ENCODE measurements around the gene PTPRN2. TPM values are rescaled to one million over a fixed set of nuclear protein-coding genes. Genes with fewer than 3 reads are reported as not detected.
"Not testable (repeated sequence)": the region's sequence is repeated elsewhere in the genome, so short reads cannot be mapped to it uniquely, and the experiment has no call there.

The PTPRN2 gene
- total RNA-seq, 4 donors from 2014 or later: 6.6 to 10.7 (median 8.2) TPM

GRCh38 chr7:158256091-158256816 lies 331.4 kb downstream of the PTPRN2 start:
- H3K9me3 ChIP-seq: peaks cover 0 to 12% (median 0%) of the 10 kb centered on the region in 4 donors
- TF ChIP-seq POLR2A (IDR thresholded peaks at IDR 0.05) (no peak), CTCF (IDR thresholded peaks at IDR 0.05) (no peak), EP300 (IDR thresholded peaks at IDR 0.05) (no peak)
- H3K27me3 ChIP-seq: no peaks in the 10 kb centered on the region
- no peak overlapping the region for H3K27ac ChIP-seq
- 88 to 93% methylated on average over 19 of the region's 19 CpGs for WGBS, 2 donors
- H3K4me3 ChIP-seq: no peak overlapping the region
- DNase-seq (ENCODE audit: low spot score in 2 of 2): no peak
- no peaks in the 10 kb centered on the region for H3K4me1 ChIP-seq
- no peaks in the 10 kb centered on the region for H3K36me3 ChIP-seq

GRCh38 chr7:158255558-158255957 lies 332.1 kb downstream of the PTPRN2 start:
- H3K9me3 ChIP-seq: peaks cover 0 to 12% (median 1%) of the 10 kb centered on the region in 4 donors
- 88 to 89% methylated on average over 6 to 7 of the region's 7 CpGs for WGBS, 2 donors
- no peak overlapping the region for H3K27ac ChIP-seq
- H3K27me3 ChIP-seq: no peaks in the 10 kb centered on the region
- TF ChIP-seq POLR2A (IDR thresholded peaks at IDR 0.05): no peak
- no peak for TF ChIP-seq EP300 (IDR thresholded peaks at IDR 0.05)
- TF ChIP-seq CTCF (IDR thresholded peaks at IDR 0.05): no peak
- no peak overlapping the region for H3K4me3 ChIP-seq
- no peaks in the 10 kb centered on the region for H3K36me3 ChIP-seq
- H3K4me1 ChIP-seq: no peaks in the 10 kb centered on the region
- no peak for DNase-seq (ENCODE audit: low spot score in 2 of 2)

- 80 to 85% methylated on average over 11 of the region's 11 CpGs for WGBS, 2 donors
- TF ChIP-seq POLR2A (IDR thresholded peaks at IDR 0.05) (no peak), CTCF (IDR thresholded peaks at IDR 0.05) (no peak), EP300 (IDR thresholded peaks at IDR 0.05) (no peak)
- peaks cover 0 to 12% (median 2%) of the 10 kb centered on the region in 4 donors for H3K9me3 ChIP-seq
- no peak overlapping the region for H3K4me3 ChIP-seq
- no peak for DNase-seq (ENCODE audit: low spot score in 2 of 2)
- H3K27ac ChIP-seq: no peak overlapping the region
- no peaks in the 10 kb centered on the region for H3K27me3 ChIP-seq
- no peaks in the 10 kb centered on the region for H3K36me3 ChIP-seq
- H3K4me1 ChIP-seq: no peaks in the 10 kb centered on the region
Observed at GRCh38 chr7:158255156-158255555, 332.5 kb downstream of the PTPRN2 start.

- WGBS, 2 donors: 79 to 89% methylated on average over 11 to 16 of the region's 16 CpGs
- not testable (repeated sequence) for DNase-seq (ENCODE audit: low spot score in 2 of 2)
- peak overlapping the region in 1 of 4 donors; percentile 32 for H3K27ac ChIP-seq
Observed at GRCh38 chr7:158253670-158254045, 334.0 kb downstream of the PTPRN2 start.

GRCh38 chr7:158252837-158253669 lies 334.6 kb downstream of the PTPRN2 start:
- Histone ChIP-seq H3K27ac (peak overlapping the region in 1 of 4 donors; percentile 32), H3K27me3 (no peaks in the 10 kb centered on the region), H3K9me3 (peaks cover 0 to 8% (median 2%) of the 10 kb centered on the region in 4 donors), H3K4me1 (no peaks in the 10 kb centered on the region), H3K4me3 (no peak overlapping the region), H3K36me3 (no peaks in the 10 kb centered on the region)
- no peak for TF ChIP-seq CTCF (IDR thresholded peaks at IDR 0.05)
- TF ChIP-seq EP300 (IDR thresholded peaks at IDR 0.05): no peak
- TF ChIP-seq POLR2A (IDR thresholded peaks at IDR 0.05): no peak
- WGBS, 2 donors: 76 to 78% methylated on average over 34 of the region's 34 CpGs
- peak in 1 of 2 donors; percentile 7 for DNase-seq (ENCODE audit: low spot score in 2 of 2)

More at GRCh38 chr7:158253670-158254045, 334.0 kb downstream of the PTPRN2 start:
- not testable (repeated sequence) for H3K9me3 ChIP-seq, H3K27me3 ChIP-seq, H3K4me3 ChIP-seq, H3K4me1 ChIP-seq, H3K36me3 ChIP-seq
